Ureter (tissue), 1 donor: ENCODE results near the gene IQCE. TPM values are rescaled to one million over a fixed set of nuclear protein-coding genes. Genes with fewer than 3 reads are reported as not detected.
"Not testable (repeated sequence)": the region's sequence is repeated elsewhere in the genome, so short reads cannot be mapped to it uniquely, and the experiment has no call there.

Experiments used
- DNase-seq: peaks from one replicate; pipeline ENCODE4 v3.0.0-alpha.2; 2020; ENCODE audit warnings: low spot score
- total RNA-seq: library from RNA; stranded (reverse); gene quantifications from one replicate; pipeline ENCODE4 v1.2.4, GENCODE V29; 2023
- donor health status: DM: yes; HTN: yes; CAD: no.

IQCE gene
- total RNA-seq, 1 donor from 2014 or later: 23.0 TPM

DNA sequence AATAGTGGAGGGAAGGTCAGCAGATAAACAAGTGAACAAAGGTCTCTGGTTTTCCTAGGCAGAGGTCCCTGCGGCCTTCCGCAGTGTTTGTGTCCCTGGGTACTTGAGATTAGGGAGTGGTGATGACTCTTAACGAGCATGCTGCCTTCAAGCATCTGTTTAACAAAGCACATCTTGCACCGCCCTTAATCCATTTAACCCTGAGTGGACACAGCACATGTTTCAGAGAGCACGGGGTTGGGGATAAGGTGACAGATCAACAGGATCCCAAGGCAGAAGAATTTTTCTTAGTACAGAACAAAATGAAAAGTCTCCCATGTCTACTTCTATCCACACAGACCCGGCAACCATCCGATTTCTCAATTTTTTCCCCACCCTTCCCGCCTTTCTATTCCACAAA is 25.2 kb upstream of the IQCE start:
- not testable (repeated sequence) for DNase-seq

DNA sequence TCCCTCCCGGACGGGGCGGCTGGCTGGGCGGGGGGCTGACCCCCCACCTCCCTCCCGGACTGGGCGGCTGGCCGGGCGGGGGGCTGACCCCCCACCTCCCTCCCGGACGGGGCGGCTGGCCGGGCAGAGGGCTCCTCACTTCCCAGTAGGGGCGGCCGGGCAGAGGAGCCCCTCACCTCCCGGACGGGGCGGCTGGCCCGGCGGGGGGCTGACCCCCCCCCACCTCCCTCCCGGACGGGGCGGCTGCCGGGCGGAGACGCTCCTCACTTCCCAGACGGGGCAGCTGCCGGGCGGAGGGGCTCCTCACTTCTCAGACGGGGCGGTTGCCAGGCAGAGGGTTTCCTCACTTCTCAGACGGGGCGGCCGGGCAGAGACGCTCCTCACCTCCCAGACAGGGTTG is 24.6 kb upstream of the IQCE start:
- not testable (repeated sequence) for DNase-seq

DNA sequence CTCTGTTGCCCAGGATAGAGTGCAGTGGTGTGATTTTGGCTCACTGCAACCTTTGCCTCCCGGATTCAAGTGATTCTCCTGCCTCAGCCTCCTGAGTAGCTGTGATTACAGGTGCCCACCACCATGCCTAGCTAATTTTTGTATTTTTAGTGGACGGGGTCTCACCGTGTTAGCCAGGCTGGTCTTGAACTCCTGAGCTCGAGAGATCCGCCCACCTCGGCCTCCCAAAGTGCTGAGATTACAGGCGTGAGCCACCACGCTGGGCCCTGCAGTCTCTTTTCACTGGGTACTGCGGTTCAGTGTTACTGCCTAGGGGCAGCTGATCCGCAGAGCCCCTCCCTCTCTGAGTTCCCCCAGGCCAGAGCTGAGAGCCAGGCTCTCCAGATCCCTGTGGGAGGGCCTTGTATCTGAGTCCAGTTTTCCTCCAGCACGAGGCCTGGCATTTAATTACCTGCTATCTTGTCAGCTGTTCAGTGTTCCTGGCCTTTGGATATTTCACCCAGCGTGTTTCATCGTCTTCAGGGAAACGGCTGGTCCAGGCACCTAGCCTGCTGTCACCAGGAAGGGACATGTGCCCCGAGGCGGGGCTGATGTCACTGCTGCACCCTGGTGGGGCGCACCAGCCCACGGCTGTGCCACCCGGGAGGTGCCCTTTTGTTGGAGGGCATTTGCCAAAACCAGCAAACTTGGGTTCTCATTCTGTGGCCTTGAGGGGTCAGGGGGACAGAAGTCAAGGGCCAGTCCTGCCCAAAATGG is 22.7 kb upstream of the IQCE start:
- not testable (repeated sequence) for DNase-seq

DNA sequence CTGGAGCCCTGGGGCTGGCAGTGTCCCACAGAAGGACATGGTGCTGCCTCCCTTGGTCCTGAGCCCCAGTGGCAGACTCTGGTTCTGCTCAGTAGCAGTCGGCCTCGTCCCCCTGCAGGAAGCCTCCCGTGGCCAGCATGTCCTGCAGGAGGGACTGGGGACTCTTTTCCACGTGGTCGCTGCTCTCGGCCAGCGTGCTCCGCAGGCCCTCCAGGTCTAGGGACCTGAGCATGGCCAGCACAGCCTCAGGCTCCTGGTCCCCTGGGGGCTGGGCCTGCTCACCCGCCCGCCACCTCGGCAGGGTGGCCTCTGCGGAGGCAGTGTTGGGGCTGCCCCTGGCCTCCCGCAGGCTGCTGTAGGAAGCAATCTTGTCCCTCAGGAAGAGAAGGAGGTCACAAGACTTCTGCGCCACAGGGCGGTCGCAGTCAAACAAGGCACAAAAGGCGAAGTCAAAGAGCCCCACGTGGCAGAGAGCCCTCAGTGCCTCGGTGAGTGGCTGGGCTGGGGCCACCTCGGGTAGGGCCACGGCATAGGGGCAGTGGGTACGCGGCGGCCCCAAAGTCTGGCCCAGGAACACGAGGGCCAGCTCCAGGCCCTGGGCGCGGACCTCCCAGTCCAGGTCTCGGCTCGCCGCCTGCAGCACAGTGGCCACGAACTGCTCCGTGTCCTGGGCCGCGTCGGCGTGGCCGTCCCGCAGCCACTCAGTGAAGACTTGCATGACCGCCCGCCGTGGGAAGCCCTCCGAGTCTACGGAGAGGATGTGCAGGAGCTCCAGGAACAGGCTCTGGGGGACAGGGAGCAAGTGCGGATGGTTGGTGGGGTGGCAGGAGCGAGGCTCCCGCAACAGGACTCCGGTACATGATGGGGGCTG is 20.6 kb upstream of the IQCE start:
- no peak for DNase-seq

DNA sequence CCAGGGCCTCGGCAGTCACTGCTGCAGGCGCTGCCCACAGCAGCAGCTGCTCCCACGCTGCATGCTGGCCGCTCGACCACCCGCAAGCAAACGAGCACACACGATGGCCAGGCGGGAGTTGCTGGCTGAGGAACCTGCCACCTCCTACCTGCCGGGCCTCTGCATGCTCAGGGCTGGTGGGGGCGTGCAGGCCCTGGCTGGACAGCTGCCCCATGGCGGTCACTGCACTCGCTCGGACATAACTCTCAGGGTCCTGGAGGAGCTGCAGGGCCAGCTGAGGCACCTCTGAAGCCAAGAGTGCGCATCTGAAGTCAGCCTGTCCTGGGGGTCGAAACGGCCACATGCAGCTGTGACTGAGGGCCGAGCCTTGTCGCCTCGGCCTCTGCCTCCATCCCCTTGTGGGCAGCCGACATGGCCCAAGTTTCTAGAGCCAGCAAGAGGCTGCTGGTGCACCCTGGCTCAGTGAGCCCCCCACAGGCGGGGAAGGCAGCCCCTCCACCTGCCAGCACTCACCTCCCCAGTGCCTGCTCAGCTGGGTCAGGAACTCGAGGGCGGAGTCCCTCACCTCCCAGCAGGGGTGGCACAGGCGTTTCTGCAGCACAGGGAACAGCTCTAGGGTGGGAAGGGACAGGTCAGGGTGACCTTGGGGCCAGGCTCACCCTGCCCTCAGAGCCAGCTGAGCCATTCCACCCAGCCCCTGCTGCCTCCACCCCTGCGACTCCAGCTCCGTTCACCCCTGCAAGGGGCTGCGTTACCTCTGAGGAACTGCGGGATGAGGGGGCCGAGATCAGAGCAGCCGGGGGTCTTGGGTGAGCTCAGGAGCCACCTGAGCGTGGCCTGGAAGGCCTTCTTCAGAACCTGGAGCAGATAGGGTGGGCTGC is 19.5 kb upstream of the IQCE start:
- DNase-seq: no peak

DNA sequence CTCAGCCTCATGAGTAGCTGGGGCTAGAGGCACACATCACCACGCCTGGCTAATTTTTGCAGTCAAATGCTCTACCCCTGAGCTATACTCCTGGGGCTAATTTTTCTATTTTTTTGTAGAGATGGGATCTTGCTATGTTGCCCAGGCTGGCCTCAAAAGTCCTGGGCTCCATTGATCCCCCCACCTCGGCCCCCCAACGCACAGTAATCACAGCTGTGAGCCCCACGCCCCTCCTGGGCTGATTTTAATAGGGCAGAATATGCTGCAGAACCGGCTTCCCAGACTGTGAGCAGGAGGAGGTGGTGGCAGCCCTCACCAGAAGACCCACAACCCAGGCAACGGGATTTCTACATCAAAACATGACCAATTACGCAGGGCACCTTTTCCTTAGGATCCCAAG is 18.6 kb upstream of the IQCE start:
- no peak for DNase-seq

DNA sequence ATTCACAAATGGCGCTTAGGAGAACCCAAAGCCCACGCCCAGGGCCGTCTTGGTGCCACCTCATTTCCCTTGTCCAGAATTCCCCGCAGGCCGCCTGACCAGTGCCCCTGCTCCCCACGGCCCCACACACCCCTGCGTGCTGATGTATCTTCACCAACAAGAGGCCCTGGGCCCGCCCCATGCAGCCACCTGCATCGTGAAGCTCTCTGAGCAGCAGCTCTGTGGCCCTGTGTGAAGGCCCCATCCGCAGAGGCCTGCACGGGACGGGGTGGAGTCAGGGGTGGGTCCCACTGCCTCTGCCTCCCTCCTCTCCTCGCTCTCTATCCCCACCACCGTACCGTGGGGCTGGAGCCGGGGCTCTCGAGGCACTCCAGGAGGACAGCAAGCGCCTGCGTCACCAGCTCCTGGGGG is 18.1 kb upstream of the IQCE start:
- no peak for DNase-seq

DNA sequence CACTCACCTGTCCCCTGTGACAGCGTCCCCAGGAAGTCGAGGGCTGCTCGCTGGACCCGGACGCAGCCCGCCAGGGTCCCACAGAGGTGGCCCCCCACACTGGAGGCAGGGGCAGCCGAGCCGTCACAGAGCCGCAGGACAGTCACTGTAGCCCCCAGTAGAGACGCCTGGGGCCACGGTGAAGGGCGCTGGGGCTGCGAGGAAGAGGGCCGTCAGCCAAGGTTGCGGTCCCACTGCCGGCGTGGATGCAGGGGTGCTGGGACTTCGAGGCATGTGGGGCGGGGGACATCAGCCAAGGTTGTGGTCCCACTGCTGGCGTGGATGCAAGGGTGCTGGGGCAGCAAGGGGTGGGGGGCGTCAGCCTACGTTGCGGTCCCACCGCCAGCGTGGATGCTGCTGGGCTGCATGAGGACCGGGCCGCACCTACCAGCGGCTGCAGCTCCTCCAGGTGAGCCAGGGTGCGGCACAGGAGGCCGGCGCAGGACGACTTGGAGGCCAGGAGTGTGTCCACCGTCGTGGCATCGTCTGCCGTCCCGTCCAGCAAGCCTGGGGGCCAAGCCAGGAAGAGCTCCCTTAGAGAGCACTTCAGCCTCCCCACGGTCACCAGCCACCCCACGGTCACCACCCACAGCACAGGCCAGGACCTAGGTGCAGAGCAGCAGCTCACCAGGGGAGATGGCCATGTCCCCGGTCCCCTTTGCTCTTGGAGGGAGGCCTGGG is 17.3 kb upstream of the IQCE start:
- no peak for DNase-seq

DNA sequence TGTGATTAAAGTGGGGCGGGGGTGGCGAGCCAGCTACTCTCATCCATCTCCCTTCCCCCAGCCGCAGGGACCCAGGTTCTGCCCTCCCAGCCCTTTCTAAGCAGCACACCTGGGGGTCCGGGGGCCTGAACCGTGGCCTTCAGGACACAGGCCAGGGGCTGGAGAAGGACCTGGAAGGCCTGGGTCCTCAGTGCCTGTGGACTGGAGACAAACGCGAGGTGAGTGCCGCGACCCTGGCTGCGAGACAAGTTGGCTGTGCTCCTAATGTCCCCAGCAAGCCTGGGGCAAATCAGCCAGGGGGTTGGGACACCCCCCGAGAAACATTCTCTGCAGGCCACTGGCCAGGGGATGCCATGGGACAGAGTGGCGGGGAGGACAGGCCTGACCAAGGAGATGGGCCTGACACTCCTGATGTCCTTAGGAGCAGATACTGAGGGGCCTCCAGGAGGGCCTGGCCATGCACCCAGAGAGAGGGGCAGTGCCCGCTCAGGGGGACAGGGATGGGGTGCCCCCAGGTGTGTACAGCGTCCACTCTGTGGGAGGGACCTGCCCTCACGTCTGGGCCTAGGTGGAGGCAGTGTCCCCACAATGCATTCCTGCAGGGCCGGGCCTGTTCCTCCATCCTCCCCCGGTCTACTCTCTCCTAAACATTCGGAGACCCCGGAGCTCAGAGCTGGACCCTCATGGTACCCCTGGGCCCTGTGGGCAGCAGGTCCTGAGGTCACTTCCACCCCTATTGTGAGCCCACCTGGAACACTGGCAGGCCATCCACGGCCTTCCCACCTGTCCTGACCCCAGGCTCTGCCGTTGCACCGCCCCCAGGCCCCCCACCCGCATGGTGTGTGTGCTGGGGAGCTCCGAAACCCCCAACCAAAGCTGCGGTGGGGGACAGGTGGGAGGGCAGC is 16.5 kb upstream of the IQCE start:
- DNase-seq: no peak

DNA sequence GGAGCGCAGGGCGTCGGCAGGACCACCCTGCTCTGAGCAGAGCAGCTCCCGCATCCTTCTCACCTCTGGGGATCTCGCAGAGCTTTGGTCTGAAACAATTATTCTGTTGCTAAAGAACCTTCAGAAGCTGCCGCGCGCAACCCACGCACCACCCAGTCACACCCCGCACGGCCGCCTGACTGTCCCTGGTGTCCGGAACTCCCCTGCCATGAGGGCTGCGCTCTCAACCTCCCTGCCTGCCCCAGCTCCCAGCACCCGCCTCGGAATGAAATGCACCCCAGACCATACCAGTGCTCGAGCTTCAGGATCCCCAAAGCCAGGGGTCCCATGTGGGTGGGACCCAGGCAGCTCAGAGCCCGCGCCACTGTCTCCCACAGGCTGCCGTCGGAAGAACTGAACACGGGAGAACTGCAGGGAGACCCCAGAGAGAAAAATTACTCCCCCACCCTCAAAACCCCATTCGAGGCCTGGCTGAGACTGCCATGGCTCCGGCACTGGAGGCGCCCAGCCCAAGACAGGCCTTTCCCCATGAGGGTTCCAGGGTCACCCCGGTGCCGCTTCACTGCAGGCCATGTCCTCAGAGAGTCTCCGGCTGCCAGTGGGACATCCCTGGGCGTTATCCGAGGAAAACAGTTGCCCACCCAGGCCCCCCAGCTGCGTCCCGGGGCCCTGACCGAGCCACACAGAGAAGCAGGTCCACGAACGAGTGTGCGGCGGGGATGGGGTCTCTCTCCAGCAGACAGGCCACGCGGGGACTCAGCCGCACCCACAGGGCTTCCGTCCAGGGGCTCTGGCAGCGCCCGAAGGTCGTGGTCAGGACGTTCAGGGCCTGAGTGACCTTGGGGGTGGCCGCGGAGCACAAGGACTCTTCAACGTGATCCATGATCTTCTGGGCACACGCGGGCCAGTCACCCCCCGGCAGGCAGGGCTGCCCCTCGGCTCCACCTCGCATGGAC is 15.6 kb upstream of the IQCE start:
- DNase-seq: no peak

DNA sequence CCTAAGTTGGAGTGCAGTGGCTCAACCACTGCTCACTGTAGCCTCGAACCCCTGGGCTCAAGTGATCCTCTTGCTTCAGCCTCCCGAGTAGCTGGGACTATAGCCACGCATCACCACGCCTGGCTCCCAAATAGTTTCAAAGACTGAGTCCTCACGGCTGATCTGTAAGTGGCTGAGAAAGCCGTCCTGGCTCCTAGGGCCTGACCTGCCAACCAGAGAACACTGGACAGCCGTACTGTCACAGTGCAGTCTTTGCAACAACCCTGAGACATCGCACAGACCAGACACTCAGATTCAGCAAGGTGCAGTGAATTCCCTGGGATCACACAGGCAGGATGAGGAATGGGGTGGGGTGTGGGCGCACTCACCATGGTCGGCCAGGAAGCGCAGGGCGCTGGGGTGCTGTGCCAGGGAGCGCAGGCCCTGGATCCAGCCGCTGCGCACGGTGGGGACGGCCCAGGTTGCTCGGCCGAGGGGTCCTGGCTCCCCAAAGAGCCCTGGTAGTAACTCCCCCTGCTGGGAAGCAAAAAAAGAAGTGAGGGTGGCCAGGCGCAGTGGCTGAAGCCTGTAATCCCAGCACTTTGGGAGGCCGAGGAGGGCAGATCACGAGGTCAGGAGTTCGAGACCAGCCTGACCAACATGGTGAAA is 14.1 kb upstream of the IQCE start:
- DNase-seq: no peak

DNA sequence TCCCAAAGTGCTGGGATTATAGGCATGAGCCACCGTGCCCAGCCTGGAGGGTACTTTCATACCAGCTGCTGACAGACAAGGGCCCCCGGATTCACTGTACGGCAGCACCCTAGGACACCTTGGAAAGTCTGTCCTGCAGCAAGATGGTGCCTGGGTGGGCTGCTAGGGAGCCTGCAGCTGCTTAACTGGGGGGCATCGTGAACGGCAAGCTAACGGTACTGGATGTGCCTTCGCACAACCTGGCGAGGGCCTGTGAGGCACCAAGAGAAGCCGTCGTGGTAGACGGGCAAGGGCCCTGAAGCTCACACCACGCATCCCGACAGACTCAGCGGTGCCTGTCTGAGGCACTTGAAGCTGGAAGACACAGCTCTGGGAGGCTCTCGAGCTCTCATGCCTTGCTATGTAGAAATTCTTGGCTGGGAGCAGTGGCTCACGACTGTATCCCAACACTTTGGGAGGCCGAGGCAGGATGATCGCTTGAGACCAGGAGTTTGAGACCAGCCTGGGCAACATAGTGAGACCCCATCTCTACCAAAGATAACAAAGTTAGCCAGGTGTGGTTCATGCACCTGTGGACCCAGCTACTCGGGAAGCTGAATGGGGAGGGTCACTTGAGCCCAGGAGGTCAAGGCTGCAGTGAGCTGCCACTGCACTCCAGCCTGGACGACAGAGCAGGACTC is 12.9 kb upstream of the IQCE start:
- DNase-seq: no peak

DNA sequence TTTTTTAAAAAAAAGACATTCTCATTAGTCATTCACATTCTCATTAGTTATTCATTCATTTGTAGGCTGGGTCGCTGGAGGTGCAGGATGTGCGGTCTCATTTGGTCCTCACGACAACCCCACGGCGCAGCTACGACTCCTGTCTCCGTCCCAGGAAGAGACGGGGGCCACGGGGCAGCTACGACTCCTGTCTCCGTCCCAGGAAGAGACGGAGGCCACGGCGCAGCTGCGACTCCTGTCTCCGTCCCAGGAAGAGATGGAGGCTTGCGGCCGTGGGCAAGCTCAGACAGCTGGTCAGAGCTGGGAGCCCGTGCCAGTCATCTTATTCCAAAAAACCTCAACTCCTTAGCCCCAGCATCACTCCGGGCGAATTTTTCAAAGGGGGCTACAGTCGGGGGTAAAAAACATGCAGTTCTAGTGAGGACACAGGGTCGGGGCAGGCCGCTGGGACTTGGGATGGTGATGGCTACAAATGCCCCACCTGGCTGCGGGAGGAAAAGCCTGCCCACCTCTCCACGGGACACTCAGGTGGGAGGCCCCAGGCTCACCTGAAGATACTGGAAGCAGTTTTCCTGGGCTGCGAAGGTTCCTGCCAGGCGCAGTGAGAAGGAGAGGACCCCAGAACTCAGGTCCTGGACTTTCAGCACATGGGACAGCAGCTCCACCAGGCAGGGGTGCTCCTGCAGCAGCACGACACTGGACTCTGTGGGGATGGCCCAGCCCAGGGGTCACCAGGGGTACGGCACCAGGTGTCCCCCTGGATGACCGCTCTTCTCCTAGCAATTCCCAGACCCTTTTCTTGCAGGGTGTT is 11.8 kb upstream of the IQCE start:
- DNase-seq: no peak

DNA sequence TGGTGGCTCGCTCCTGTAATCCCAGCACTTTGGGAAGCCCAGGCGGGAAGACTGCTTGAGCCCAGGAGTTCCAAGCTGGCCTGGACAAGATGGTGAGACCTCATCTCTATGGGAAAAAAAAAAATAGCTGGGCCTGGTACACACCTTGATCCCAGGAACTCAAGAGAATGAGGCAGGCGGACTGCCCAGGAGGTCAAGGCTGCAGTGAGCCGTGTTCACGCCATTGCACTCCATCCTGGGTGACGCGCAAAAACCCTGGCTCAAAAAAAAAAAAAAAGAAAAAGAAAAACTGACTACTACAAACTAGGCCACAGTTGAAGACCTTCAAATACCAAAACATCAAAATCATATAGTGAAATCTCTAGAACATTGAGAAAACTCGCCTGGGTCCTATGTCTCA is 7.4 kb upstream of the IQCE start:
- DNase-seq: no peak

DNA sequence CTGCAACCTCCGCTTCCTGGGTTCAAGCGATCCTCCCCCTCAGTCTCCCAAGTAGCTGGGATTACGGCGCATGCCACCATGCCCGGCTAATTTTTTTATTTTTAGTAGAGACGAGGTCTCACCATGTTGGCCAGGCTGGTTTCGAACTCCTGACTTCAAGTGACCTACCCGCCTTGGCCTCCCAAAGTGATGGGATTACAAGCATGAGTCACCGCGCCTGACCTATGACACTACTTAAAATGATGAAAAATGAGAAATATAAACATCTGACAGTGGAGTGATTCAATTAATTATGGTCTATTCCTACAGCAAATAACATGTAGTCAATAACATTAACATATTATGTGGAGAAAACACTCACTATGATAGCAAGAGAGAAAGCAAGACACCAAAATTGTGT is 5.7 kb upstream of the IQCE start:
- no peak for DNase-seq

DNA sequence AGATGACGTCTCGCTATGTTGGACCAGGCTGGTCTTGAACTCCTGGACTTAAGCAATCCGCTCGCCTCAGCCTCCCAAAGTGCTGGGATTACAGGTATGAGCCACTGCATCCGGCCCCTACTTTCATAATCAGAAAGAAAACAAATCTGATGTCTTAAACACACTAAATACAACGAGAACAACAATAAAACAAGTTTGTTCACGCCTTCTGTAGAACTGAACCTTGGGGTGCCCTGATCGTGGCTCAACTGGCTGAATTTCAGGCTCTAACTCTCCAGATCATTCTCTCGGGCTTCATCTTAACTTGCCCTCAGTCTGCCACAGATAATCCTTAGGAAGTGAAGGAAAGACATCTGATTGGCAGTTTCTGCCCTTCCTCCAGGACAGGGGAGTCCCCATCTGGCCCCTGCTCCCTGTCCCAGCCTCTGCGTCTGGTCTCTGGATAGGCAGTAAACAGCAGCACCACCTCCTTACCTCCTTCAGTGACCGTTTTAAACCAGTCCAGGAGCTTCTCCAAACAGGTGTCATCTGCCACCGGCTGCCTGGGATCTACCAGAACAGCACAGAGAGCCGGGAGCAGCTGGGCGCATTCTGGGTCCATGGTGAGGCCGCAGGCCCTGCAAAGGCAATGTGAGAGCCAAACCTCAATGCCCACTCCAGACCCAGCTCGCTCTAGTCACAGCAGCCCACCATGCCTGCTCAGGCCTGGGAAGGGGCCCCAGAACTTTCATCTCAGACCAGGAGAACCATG is 4.8 kb upstream of the IQCE start:
- DNase-seq: no peak
